NB4 (cell line): ENCODE measurements around the gene MSANTD1.

Experiments
- CTCF ChIP-seq: IDR thresholded peaks from one replicate; pipeline ENCODE4 v1.5.1; 2012; ENCODE audit warnings: low read depth, low read length
- MAX ChIP-seq: IDR thresholded peaks from 2 replicates; pipeline ENCODE4 v1.6.1; 2011; ENCODE audit warnings: low read depth, low read length
- MYC ChIP-seq: IDR thresholded peaks from 2 replicates; pipeline ENCODE4 v1.6.1; 2011; ENCODE audit warnings: low read depth, low read length
- POLR2A ChIP-seq: IDR thresholded peaks from 2 replicates; pipeline ENCODE4 v1.6.1; 2011; ENCODE audit warnings: mild to moderate bottlenecking; ENCODE audit not compliant: insufficient read length; ENCODE audit errors: extremely low read depth

GRCh38 chr4:3263053-3263875, 14.3 kb downstream of the MSANTD1 start:
- TF ChIP-seq CTCF (no peak), POLR2A (no peak), MAX (no peak), MYC (no peak)
